GM18498 (cell line): Measurements from ENCODE around the gene TSEN15.
A peak's percentile ranks its signal among the peaks of the same experiment; 100 is the strongest.
"Not testable (repeated sequence)": the region's sequence is repeated elsewhere in the genome, so short reads cannot be mapped to it uniquely, and the experiment has no call there.

Source experiments
- ATAC-seq: cut with Tn5 transposase; IDR thresholded peaks from one replicate; pipeline ENCODE4 v1.9.1; 2021; ENCODE audit warnings: mild to moderate bottlenecking, moderate library complexity; ENCODE audit not compliant: unreplicated experiment

Gene TSEN15

DNA sequence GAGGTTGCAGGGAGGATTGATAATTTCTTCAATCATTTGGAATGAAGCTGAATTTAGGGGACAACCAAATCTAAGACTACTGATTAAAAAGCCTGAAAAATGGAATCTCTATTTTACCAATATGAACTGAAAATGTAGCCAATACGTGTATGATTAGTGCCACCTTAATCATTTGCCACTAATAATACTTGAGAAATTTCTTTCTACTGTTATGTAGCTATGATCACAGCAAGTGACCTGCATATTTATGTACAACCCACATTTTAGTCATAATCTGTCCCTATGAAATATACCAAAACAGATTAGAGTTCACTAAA lies 20.5 kb upstream of the TSEN15 start:
- ATAC-seq = no peak

DNA sequence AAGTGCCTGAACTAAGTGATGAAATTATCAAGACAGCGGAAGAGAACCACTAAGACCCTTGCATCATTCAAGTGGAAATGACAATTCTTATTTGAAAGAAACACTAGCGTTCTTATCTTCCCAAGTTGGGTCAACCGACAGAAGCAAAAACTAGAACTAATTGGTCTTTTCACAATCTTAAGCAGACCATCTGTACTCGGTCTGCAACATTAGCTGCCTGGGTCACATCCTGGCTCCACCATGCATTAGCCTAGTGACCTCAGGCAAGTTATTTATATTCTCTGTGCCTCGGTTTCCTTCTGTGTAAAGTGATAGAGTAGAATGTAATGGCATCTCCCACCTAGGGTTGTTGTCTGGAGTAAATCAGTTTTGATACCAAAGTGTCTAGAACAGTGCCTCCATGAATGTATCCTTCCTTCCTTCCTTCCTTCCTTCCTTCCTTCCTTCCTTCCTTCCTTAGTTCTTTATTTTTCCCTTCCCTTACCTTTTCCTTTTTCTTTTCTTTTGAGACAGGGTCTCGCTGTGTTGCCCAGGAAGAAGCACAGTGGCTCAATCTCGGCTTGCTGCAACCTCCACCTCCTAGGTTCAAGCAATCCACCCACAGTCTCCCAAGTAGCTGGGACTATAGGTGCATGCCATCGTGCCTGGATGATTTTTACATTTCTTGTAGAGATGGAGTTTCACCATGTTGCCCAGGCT lies 20.0 kb upstream of the TSEN15 start:
- ATAC-seq = no peak

GRCh38 chr1:184032306-184032929 lies 19.1 kb upstream of the TSEN15 start:
- ATAC-seq = no peak

GRCh38 chr1:184032930-184033418 lies 18.6 kb upstream of the TSEN15 start:
- ATAC-seq = no peak

- ATAC-seq = no peak
Measured at GRCh38 chr1:184033711-184034167, 17.8 kb upstream of the TSEN15 start.

- no peak for ATAC-seq
Measured at GRCh38 chr1:184034761-184035379, 16.7 kb upstream of the TSEN15 start.

DNA sequence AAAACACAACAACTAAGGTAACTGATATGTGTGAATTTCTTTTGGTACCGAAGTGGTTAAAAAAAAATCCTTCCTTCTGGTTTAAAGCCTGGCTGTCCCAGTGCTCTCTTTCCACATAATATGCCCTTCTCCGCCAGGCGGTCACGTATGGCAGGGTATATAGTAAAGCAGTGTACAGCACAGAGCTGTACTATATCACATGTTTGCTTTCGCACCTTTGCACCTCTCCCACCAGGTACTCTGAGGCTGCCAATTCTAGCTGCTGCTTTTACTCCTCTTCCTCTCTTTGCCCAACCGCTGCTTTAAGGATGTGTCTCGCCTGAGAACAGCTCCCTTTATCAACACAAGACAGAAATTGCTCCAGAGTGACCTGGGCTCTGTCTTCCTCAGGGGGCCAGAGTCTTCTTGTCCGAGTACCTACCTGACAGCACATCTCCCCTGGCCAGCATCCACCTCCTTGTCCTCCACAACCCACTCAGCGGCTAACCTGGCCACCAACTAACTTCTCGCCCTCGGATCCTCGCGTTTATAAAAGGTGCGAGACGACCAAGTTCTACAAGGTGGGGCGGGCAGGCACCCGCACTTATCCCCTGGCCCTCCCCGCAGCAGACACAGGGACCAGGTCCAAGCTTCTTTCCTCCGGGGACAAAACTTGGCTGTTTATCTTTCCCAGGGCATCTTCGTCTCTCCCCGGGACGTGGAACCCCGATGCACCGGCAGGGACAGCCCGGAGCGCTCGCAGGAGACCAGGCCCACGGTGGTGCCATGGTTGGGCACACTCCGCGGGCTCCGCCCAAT lies 15.6 kb upstream of the TSEN15 start:
- peak; percentile 6 for ATAC-seq

DNA sequence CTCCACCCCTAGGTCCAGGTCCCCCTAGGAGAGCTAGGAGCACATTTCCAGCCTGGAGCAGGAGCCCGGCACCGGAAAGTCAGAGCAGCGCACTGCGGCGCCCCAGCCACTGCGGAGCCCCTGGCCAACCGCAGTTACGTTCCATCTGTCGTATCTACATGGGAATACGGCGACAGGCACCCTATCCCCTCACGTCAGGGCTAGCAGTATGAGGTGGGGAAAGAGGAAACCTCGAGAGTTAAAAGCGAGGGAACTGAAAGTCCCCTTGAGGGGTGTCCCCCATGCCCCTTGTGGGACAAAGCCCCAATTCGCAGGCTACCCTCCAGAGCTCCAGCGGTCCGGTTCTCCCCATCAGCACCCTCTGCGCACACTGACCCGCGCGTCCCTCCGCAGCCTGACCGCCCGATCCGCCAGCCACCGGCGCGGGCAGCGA lies 15.0 kb upstream of the TSEN15 start:
- peak; percentile 29 for ATAC-seq

DNA sequence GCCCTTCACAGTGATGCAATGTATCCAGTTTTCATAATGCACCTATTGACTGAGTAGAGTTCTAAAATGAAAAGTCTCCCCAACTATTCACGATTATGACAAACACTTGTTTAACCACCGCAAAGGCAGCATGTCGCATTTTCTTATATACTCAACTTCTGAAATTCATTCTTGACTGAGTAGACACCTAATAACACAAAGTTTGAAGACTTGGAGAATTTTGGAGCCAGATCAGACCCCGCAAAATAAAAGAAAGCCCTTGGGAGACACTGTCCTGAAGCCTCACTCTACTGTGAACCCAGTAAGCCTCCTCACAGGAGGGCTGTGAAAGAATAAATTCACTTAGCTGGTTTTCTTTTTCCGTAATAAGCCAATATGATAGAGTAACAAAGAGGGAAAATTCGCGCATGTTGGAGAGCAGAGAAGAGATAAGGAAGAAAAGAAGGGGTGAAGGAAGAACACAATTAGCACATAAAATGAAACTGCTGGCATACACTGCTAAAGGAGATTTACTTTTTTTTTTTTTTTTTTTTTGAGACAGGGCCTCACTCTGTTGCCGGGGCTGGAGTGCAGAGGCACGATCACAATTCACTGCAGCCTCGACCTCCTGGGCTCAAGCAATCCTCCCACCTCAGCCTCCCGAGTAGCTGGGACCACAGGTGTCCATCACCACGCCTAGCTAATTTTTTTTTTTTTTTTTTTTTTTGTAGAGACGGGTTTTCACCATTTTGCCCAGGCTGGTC lies 13.5 kb upstream of the TSEN15 start:
- no peak for ATAC-seq

GRCh38 chr1:184039126-184039525 lies 12.4 kb upstream of the TSEN15 start:
- ATAC-seq = no peak

- ATAC-seq = no peak
Measured at GRCh38 chr1:184041731-184042130, 9.8 kb upstream of the TSEN15 start.

DNA sequence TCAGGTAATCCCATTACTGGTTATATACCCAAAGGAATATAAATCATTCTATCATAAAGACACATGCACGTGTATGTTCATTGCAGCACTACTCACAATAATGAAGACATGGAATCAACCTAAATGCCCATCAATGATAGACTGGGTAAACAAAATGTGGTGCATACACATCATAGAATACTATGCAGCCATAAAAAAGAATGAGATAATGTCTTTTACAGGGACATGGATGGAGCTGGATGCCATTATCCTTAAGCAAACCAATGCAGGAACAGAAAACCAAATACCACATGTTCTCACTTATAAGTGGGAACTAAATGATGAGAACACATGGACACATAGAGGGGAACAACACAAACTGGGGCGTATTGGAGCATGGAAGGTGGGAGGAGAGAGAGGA lies 8.2 kb upstream of the TSEN15 start:
- ATAC-seq = not testable (repeated sequence)

DNA sequence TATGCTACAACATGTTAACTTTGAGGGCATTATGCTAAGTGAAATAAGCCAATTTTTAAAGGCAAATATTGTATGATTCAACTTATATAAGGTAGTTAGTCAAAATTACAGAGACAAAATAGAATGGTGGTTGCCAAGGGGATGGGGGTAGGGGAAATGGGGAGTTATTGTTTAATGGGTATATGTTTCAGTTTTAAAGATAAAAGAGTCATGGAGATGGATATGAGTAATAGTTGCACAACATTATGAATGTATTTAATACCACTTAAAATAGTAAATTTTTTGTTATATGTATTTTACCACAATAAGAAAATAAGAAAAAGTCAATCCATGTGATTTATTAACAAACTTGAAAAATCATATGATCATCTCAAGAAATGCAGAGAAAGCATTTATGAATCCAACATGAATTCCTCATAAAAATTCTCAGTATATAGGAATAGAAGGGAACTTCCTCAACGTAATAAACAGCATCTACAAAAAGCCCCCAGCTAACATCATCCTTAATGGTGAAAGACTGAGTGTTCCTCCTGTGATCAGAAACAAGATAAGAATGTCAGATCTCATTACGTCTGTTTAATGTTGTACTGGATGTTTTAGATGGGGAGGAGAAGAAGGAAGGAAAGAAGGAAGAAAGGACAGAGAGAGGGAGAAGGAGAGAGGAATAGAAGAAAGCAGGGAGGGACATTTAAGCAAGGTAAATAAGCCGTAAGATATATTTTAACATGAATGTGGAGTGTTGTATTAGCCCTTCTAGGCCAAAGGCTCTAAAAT lies 6.7 kb upstream of the TSEN15 start:
- no peak for ATAC-seq

DNA sequence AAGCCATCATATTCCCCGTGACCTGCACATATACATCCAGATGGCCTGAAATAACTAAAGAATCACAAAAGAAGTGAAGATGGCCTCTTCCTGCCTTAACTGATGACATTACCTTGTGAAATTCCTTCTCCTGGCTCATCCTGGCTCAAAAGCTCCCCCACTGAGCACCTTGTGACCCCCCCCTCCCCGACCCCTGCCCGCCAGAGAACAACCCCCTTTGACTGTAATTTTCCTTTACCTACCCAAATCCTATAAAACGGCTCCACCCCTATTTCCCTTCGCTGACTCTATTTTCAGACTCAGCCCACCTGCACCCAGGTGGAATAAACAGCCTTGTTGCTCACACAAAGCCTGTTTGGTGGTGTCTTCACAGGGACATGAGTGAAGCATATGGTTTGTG lies 4.0 kb upstream of the TSEN15 start:
- not testable (repeated sequence) for ATAC-seq

GRCh38 chr1:184048561-184049240 lies 2.8 kb upstream of the TSEN15 start:
- ATAC-seq = no peak

- no peak for ATAC-seq
Measured at GRCh38 chr1:184049291-184049690, 2.2 kb upstream of the TSEN15 start.

GRCh38 chr1:184049836-184050468 lies 1.6 kb upstream of the TSEN15 start:
- ATAC-seq = no peak

DNA sequence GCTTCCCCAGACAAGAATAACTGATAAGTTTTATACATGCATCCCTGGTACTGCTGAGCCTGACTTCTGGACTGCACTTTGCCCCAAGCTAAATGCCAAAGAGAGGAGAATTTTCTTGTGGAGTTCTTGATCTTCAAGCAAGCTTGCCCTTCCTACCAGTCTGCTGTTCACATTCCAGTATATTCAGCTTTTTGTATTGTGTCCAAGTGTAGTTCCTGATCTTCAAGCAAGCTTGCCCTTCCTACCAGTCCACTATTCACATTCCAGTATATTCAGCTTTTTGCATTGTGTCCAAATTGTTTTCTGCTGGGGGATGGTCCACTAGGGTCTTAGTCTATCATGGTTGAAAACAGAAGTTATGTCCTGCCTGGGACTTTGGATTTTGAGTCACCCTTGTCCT lies 894 bp upstream of the TSEN15 start:
- no peak for ATAC-seq

DNA sequence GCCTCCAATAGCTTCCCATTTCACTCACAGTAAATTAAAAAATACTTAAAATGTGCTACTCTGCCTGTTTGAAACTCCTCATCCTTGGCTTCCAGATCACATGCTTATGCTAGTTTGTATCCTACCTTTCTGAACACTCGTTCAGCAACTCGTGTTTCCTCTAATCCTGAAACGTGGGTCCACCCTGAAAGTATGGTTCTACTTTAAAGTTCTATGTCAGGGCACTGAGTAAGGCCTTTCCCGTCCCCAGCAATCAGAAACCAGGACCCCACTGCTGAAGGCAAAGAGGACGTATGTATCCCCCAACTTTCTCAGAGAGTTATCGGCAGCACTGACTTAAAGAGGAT lies 419 bp upstream of the TSEN15 start:
- peak; percentile 27 for ATAC-seq
